Astrocyte of the spinal cord (primary cell): ENCODE measurements around the gene UMPS.
"Not testable (repeated sequence)": the region's sequence is repeated elsewhere in the genome, so short reads cannot be mapped to it uniquely, and the experiment has no call there.

Source experiments
- DNase-seq: peaks from one replicate; pipeline ENCODE4 v3.0.0; 2011; ENCODE audit warnings: low read depth, low spot score
- H3K4me3 ChIP-seq: 2 replicates; pipeline ENCODE4 v1.5.1; 2011; ENCODE audit warnings: low read depth, mild to moderate bottlenecking, low read length, moderate library complexity
- in situ Hi-C: cut with HindIII; loops from 2 replicates; pipeline ENCODE4 v1.10.0; 2017; ENCODE audit warnings: low sequenced_read_pairs
- TF ChIP-seq, protein P1 (sequence below): IDR thresholded peaks from 2 replicates; pipeline ENCODE4 v1.5.1; 2012; ENCODE audit warnings: low read depth, mild to moderate bottlenecking, low read length, inconsistent platforms

UMPS gene

DNA sequence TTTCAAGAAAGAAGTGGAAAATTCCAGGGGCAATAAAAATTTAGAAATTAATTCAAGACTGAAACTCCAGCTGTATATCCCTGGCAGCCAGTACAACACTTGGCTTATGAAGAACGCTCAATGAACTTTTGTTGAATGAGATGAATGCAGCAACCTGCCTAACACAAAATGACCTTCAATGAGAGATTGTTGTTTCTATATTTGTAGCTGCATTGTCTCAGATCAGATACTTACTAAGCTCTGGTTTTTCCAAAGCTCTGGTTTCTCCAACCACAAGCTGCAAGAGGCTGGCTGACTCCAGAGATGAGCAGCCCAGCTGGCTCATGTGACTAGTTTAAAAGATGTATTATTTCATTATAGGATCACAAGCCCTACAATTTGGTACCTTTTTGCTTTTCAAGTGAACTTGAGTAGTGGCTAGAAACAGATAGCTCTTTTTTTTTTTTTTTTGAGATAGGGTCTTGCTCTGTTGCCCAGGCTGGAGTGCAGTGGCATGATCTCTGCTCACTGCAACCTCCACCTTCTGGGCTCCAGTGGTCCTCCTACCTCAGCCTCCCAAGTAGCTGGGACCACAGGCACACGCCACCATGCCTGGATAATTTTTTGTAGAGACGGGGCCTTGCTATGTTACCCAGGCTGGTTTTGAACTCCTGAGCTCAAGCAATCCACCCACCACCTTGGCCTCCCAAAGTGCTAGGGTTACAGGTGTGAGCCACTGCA, 57.4 kb downstream of the UMPS start:
- H3K4me3 ChIP-seq: no peak overlapping the region
- DNase-seq: peak; percentile 58
- in situ Hi-C loops: no loop called here
- TF ChIP-seq, protein P1, sequence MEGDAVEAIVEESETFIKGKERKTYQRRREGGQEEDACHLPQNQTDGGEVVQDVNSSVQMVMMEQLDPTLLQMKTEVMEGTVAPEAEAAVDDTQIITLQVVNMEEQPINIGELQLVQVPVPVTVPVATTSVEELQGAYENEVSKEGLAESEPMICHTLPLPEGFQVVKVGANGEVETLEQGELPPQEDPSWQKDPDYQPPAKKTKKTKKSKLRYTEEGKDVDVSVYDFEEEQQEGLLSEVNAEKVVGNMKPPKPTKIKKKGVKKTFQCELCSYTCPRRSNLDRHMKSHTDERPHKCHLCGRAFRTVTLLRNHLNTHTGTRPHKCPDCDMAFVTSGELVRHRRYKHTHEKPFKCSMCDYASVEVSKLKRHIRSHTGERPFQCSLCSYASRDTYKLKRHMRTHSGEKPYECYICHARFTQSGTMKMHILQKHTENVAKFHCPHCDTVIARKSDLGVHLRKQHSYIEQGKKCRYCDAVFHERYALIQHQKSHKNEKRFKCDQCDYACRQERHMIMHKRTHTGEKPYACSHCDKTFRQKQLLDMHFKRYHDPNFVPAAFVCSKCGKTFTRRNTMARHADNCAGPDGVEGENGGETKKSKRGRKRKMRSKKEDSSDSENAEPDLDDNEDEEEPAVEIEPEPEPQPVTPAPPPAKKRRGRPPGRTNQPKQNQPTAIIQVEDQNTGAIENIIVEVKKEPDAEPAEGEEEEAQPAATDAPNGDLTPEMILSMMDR: no peak

GRCh38 chr3:124788254-124788745, 58.0 kb downstream of the UMPS start:
- H3K4me3 ChIP-seq: no peak overlapping the region
- TF ChIP-seq, protein P1: no peak
- DNase-seq: no peak
- in situ Hi-C loops: no loop called here

GRCh38 chr3:124789103-124789502, 58.9 kb downstream of the UMPS start:
- in situ Hi-C loops, DNase-seq: not testable (repeated sequence)

GRCh38 chr3:124791142-124791541, 60.9 kb downstream of the UMPS start:
- DNase-seq: no peak
- in situ Hi-C loops: no loop called here
- TF ChIP-seq, protein P1: no peak
- no peak overlapping the region for H3K4me3 ChIP-seq

More at GRCh38 chr3:124789103-124789502, 58.9 kb downstream of the UMPS start:
- H3K4me3 ChIP-seq: not testable (repeated sequence)

- TF ChIP-seq, protein P1: no peak
- DNase-seq: peak; percentile 94
- H3K4me3 ChIP-seq: no peak overlapping the region
- in situ Hi-C loops: no loop called here
Measured at GRCh38 chr3:124791639-124792151, 61.4 kb downstream of the UMPS start.

- no peak for DNase-seq
- TF ChIP-seq, protein P1: no peak
- H3K4me3 ChIP-seq: no peak overlapping the region
- in situ Hi-C loops: no loop called here
Measured at GRCh38 chr3:124792341-124793040, 62.2 kb downstream of the UMPS start.
